Sigmoid colon (tissue), 7 donors: Measurements from ENCODE around the gene KLF6. TPM values are rescaled to one million over a fixed set of nuclear protein-coding genes. Genes with fewer than 3 reads are reported as not detected.

Experiments
- DNase-seq: peaks from one replicate; pipeline ENCODE4 v3.0.0-alpha.2; 2019
- H3K27ac ChIP-seq, 4 donors: fragments of 200-600 bp; sonication (generic); one replicate each; pipeline ENCODE4 v1.5.1; 2016 to 2019; ENCODE audit warnings: mild to moderate bottlenecking in 1 of 4
- H3K27me3 ChIP-seq, 3 donors: fragments of 200-600 bp; sonication (generic); one replicate each; pipeline ENCODE4 v1.5.1; 2019; ENCODE audit warnings: mild to moderate bottlenecking in 1 of 3
- H3K36me3 ChIP-seq, 4 donors: fragments of 200-600 bp; sonication (generic); one replicate each; pipeline ENCODE4 v1.5.1; 2016 to 2019
- H3K4me1 ChIP-seq, 4 donors: fragments of 200-600 bp; sonication (generic); one replicate each; pipeline ENCODE4 v1.5.1; 2017 to 2019
- H3K4me3 ChIP-seq, 4 donors: fragments of 200-600 bp; sonication (generic); one replicate each; pipeline ENCODE4 v1.5.1; 2017 to 2019; ENCODE audit warnings: mild to moderate bottlenecking in 2 of 4, moderate library complexity in 1 of 4
- H3K9me3 ChIP-seq, 4 donors: fragments of 200-600 bp in 3 of 4; sonication (generic) in 3 of 4; one replicate each; pipeline versions ENCODE4 v1.5.1 to v1.6.1; 2013 to 2019
- CTCF ChIP-seq, 4 experiments: fragments of 450-650 bp in 3 of 4; fragments of 200-600 bp in 1 of 4; IDR thresholded peaks; one replicate each; pipeline ENCODE4 v1.5.1; 2016 to 2019; ENCODE audit warnings: antibody characterized with exemption in 4 of 4, mild to moderate bottlenecking in 3 of 4, moderate library complexity in 2 of 4
- EP300 ChIP-seq, 4 donors: sonication (generic); formaldehyde crosslinking; IDR thresholded peaks; one replicate each; pipeline ENCODE4 v1.6.1; 2017; ENCODE audit warnings: antibody characterized with exemption in 4 of 4
- POLR2A ChIP-seq, 2 donors: fragments of 450-650 bp; IDR thresholded peaks; one replicate each; pipeline ENCODE4 v1.6.1; 2016; ENCODE audit warnings: antibody characterized with exemption in 2 of 2, mild to moderate bottlenecking in 2 of 2, moderate library complexity in 2 of 2
- POLR2AphosphoS5 ChIP-seq, 4 donors: sonication (generic); formaldehyde crosslinking; IDR thresholded peaks; one replicate each; pipeline ENCODE4 v1.6.1; 2017; ENCODE audit warnings: antibody characterized with exemption in 4 of 4
- WGBS, 2 donors: extraction: QIAGEN DNeasy Blood & Tissue Kit; methylation state at CpG; one replicate each; pipeline ENCODE4 v1.1.7; 2013; 5-methylcytosine and 5-hydroxymethylcytosine counted together
- intact Hi-C: fragments of 100-400 bp; cut with DNase I; formaldehyde crosslinking; loops from one replicate; pipeline ENCODE4 v1.15.1; 2023
- polyA plus RNA-seq, 3 donors: library from polyadenylated mRNA; stranded (reverse); fragments of 200-250 nt; gene quantifications; one replicate each; pipeline ENCODE4 v1.2.3, GENCODE V29; 2013
- total RNA-seq, 4 donors: library from RNA; depleted of rRNA; stranded (reverse); fragments of >200 nt; gene quantifications; one replicate each; pipeline ENCODE4 v1.1.0, GENCODE V29; 2016
- donor health status: healthy with polysubstance abuse.
- donor health status: Bipolar disorder and iron deficiency.
- donor health status: healthy.

The KLF6 gene
- total and polyA plus RNA-seq, 7 donors, result 50.3 to 137 (median 91.6) TPM

GRCh38 chr10:3781468-3782145, 3.4 kb downstream of the KLF6 start:
- Histone ChIP-seq H3K4me3 (peak overlapping the region; percentile 73 to 97 (median 90)), H3K9me3 (no peaks in the 10 kb centered on the region), H3K4me1 (peaks cover 0 to 58% (median 55%) of the 10 kb centered on the region in 4 donors), H3K36me3 (peaks cover 18 to 53% (median 30%) of the 10 kb centered on the region in 4 donors), H3K27me3 (no peaks in the 10 kb centered on the region), H3K27ac (peak overlapping the region; percentile 98 to 100 (median 100))
- 65 to 75% methylated on average over 31 of the region's 31 CpGs for WGBS, 2 donors
- DNase-seq, result peak; percentile 81
- TF ChIP-seq POLR2A (IDR thresholded peaks at IDR 0.05) (no peak), EP300 (IDR thresholded peaks at IDR 0.05) (peak in 1 of 4 donors; percentile 31), POLR2AphosphoS5 (IDR thresholded peaks at IDR 0.05) (peak in 3 of 4 donors; percentile 2 to 25 (median 7)), CTCF (IDR thresholded peaks at IDR 0.05) (peak in 2 of 4 experiments; percentile 50 to 60)
- intact Hi-C loops, result loop anchor here (2.0 to 5.0 kb wide), 8 partner anchors 47 to 987 kb away; no protein-coding TSS in a partner anchor

- 67 to 68% methylated on average over 16 of the region's 16 CpGs for WGBS, 2 donors
- H3K27ac ChIP-seq, result peak overlapping the region; percentile 98 to 100 (median 100)
- no peaks in the 10 kb centered on the region for H3K27me3 ChIP-seq
- TF ChIP-seq POLR2A (IDR thresholded peaks at IDR 0.05) (no peak), POLR2AphosphoS5 (IDR thresholded peaks at IDR 0.05) (no peak), EP300 (IDR thresholded peaks at IDR 0.05) (no peak), CTCF (IDR thresholded peaks at IDR 0.05) (no peak)
- intact Hi-C loops, result loop anchor here (5.0 kb wide), 5 partner anchors 276 to 571 kb away; no protein-coding TSS in a partner anchor
- H3K4me1 ChIP-seq, result peaks cover 0 to 65% (median 59%) of the 10 kb centered on the region in 4 donors
- H3K36me3 ChIP-seq, result peaks cover 18 to 60% (median 32%) of the 10 kb centered on the region in 4 donors
- peak overlapping the region; percentile 73 to 97 (median 90) for H3K4me3 ChIP-seq
- peak; percentile 64 for DNase-seq
- no peaks in the 10 kb centered on the region for H3K9me3 ChIP-seq
Observed at GRCh38 chr10:3780771-3781467, 4.1 kb downstream of the KLF6 start.

- DNase-seq, result no peak
- Histone ChIP-seq H3K4me1 (peaks cover 0 to 72% (median 67%) of the 10 kb centered on the region in 4 donors), H3K4me3 (peak overlapping the region; percentile 73 to 97 (median 90)), H3K9me3 (no peaks in the 10 kb centered on the region), H3K36me3 (peaks cover 18 to 64% (median 33%) of the 10 kb centered on the region in 4 donors), H3K27me3 (no peaks in the 10 kb centered on the region), H3K27ac (peak overlapping the region; percentile 98 to 100 (median 100))
- no peak for TF ChIP-seq CTCF (IDR thresholded peaks at IDR 0.05)
- TF ChIP-seq POLR2AphosphoS5 (IDR thresholded peaks at IDR 0.05), result peak in 2 of 4 donors; percentile 16 to 38
- intact Hi-C loops, result loop anchor here (5.0 kb wide), 5 partner anchors 277 to 572 kb away; no protein-coding TSS in a partner anchor
- WGBS, 2 donors, result 65 to 70% methylated on average over 17 of the region's 17 CpGs
Observed at GRCh38 chr10:3780021-3780770, 4.8 kb downstream of the KLF6 start.

GRCh38 chr10:3779158-3779741, 5.8 kb downstream of the KLF6 start:
- H3K27ac ChIP-seq, result peak overlapping the region; percentile 98 to 100 (median 100)
- 83 to 86% methylated on average over 14 of the region's 14 CpGs for WGBS, 2 donors
- intact Hi-C loops, result loop anchor here (5.0 kb wide), 2 partner anchors 487 to 582 kb away; no protein-coding TSS in a partner anchor
- peaks cover 0 to 79% (median 73%) of the 10 kb centered on the region in 4 donors for H3K4me1 ChIP-seq
- no peak for DNase-seq
- H3K36me3 ChIP-seq, result peaks cover 18 to 64% (median 33%) of the 10 kb centered on the region in 4 donors
- no peaks in the 10 kb centered on the region for H3K27me3 ChIP-seq
- H3K9me3 ChIP-seq, result no peaks in the 10 kb centered on the region
- H3K4me3 ChIP-seq, result peak overlapping the region; percentile 4 to 97 (median 78)
- TF ChIP-seq POLR2A (IDR thresholded peaks at IDR 0.05), result no peak
- TF ChIP-seq POLR2AphosphoS5 (IDR thresholded peaks at IDR 0.05), result peak in 2 of 4 donors; percentile 27 to 37
- TF ChIP-seq EP300 (IDR thresholded peaks at IDR 0.05), result no peak
